HCT116 (cell line): ENCODE measurements around the gene HES1.

Experiments used
- CEBPB ChIP-seq: IDR thresholded peaks from 2 replicates; pipeline ENCODE4 v1.6.1; 2012; ENCODE audit warnings: low read depth
- ELF1 ChIP-seq: IDR thresholded peaks from 2 replicates; pipeline ENCODE4 v1.6.1; 2012; ENCODE audit warnings: low read depth, borderline replicate concordance
- EZH2 ChIP-seq: fragments of 200-600 bp; sonication (generic); IDR thresholded peaks from 2 replicates; pipeline ENCODE4 v1.6.1; 2017; ENCODE audit warnings: antibody characterized with exemption, mixed run types
- EZH2phosphoT487 ChIP-seq: fragments of 200-600 bp; IDR thresholded peaks from 2 replicates; pipeline ENCODE4 v1.6.1; 2018; ENCODE audit warnings: antibody characterized with exemption, borderline replicate concordance
- JUND ChIP-seq: IDR thresholded peaks from 2 replicates; pipeline ENCODE4 v1.6.1; 2012
- POLR2A ChIP-seq: IDR thresholded peaks from 2 replicates; pipeline ENCODE4 v1.7.0; 2011; ENCODE audit warnings: borderline replicate concordance; ENCODE audit not compliant: insufficient read depth, insufficient read length; ENCODE audit errors: extremely low read depth
- POLR2AphosphoS5 ChIP-seq: IDR thresholded peaks from 2 replicates; pipeline ENCODE4 v1.6.1; 2011; ENCODE audit warnings: mild to moderate bottlenecking, low read depth, low read length, moderate library complexity
- SIN3A ChIP-seq: IDR thresholded peaks from 2 replicates; pipeline ENCODE4 v1.6.1; 2012; ENCODE audit warnings: low read depth
- TCF7L2 ChIP-seq: IDR thresholded peaks from 2 replicates; pipeline ENCODE4 v1.7.0; 2011; ENCODE audit warnings: borderline replicate concordance, inconsistent platforms; ENCODE audit not compliant: insufficient read depth, insufficient read length; ENCODE audit errors: extremely low read depth
- YY1 ChIP-seq: IDR thresholded peaks from 2 replicates; pipeline ENCODE4 v1.6.1; 2011; ENCODE audit warnings: low read length, low read depth, moderate library complexity, mild to moderate bottlenecking; ENCODE audit not compliant: insufficient replicate concordance; ENCODE audit errors: extremely low read depth
- ZNF274 ChIP-seq: fragments of 200-500 bp; sonication (Bioruptor generic); IDR thresholded peaks from 2 replicates; pipeline ENCODE4 v1.6.1; 2014; ENCODE audit warnings: mild to moderate bottlenecking, low read depth, low read length, inconsistent platforms
- TF ChIP-seq, protein P1 (sequence below), 3 experiments: fragments of 200-600 bp in 1 of 3; sonication (generic) in 1 of 3; IDR thresholded peaks in 2 of 3; conservative IDR thresholded peaks in 1 of 3; 2 replicates each; pipeline ENCODE4 v1.5.1; 2012 to 2017; ENCODE audit warnings: low read depth in 2 of 3, low read length in 2 of 3, antibody characterized with exemption in 1 of 3, borderline replicate concordance in 1 of 3, control low read depth in 1 of 3, mild to moderate bottlenecking in 1 of 3, mixed read lengths in 1 of 3, mixed run types in 1 of 3, moderate library complexity in 1 of 3; ENCODE audit not compliant: insufficient read depth in 1 of 3
- TF ChIP-seq, protein P2 (sequence below): IDR thresholded peaks from 2 replicates; pipeline ENCODE4 v1.6.1; 2011; ENCODE audit warnings: mild to moderate bottlenecking, low read length, moderate library complexity; ENCODE audit not compliant: insufficient replicate concordance; ENCODE audit errors: extremely low read depth
- TF ChIP-seq, protein P3 (sequence below): IDR thresholded peaks from 2 replicates; pipeline ENCODE4 v1.6.1; 2012; ENCODE audit warnings: low read depth

DNA sequence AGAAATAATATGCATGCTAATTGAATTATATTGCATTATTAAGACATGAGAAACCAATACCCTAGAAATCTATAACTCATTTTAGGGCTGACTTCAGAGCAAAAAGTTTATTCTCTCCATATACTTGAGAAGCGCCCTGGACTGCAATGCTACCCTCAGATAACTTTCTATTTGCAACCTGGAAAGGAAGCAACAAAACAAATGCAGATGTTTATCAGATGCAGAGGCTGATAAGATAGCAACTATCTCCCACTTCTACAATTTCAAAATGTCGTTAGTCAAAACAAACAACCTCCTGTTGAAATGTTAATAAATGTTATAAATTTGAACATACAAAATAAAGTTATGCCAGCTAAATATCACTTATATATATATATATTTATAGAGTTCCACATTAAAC, 34.8 kb downstream of the HES1 start:
- no peak for TF ChIP-seq POLR2AphosphoS5
- TF ChIP-seq EZH2phosphoT487: no peak
- no peak for TF ChIP-seq JUND
- TF ChIP-seq, protein P1, sequence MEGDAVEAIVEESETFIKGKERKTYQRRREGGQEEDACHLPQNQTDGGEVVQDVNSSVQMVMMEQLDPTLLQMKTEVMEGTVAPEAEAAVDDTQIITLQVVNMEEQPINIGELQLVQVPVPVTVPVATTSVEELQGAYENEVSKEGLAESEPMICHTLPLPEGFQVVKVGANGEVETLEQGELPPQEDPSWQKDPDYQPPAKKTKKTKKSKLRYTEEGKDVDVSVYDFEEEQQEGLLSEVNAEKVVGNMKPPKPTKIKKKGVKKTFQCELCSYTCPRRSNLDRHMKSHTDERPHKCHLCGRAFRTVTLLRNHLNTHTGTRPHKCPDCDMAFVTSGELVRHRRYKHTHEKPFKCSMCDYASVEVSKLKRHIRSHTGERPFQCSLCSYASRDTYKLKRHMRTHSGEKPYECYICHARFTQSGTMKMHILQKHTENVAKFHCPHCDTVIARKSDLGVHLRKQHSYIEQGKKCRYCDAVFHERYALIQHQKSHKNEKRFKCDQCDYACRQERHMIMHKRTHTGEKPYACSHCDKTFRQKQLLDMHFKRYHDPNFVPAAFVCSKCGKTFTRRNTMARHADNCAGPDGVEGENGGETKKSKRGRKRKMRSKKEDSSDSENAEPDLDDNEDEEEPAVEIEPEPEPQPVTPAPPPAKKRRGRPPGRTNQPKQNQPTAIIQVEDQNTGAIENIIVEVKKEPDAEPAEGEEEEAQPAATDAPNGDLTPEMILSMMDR (IDR thresholded peaks at IDR 0.05 in 2 of 3, conservative IDR thresholded peaks at IDR 0.05 in 1 of 3; ENCODE audit: borderline replicate concordance in 1 of 3, insufficient read depth in 1 of 3, low read depth in 2 of 3, low read length in 2 of 3): no peak
- TF ChIP-seq TCF7L2: no peak
- no peak for TF ChIP-seq EZH2
- no peak for TF ChIP-seq POLR2A
- no peak for TF ChIP-seq CEBPB
- TF ChIP-seq ZNF274: no peak
- TF ChIP-seq, protein P2, sequence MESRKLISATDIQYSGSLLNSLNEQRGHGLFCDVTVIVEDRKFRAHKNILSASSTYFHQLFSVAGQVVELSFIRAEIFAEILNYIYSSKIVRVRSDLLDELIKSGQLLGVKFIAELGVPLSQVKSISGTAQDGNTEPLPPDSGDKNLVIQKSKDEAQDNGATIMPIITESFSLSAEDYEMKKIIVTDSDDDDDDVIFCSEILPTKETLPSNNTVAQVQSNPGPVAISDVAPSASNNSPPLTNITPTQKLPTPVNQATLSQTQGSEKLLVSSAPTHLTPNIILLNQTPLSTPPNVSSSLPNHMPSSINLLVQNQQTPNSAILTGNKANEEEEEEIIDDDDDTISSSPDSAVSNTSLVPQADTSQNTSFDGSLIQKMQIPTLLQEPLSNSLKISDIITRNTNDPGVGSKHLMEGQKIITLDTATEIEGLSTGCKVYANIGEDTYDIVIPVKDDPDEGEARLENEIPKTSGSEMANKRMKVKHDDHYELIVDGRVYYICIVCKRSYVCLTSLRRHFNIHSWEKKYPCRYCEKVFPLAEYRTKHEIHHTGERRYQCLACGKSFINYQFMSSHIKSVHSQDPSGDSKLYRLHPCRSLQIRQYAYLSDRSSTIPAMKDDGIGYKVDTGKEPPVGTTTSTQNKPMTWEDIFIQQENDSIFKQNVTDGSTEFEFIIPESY: no peak
- TF ChIP-seq, protein P3, sequence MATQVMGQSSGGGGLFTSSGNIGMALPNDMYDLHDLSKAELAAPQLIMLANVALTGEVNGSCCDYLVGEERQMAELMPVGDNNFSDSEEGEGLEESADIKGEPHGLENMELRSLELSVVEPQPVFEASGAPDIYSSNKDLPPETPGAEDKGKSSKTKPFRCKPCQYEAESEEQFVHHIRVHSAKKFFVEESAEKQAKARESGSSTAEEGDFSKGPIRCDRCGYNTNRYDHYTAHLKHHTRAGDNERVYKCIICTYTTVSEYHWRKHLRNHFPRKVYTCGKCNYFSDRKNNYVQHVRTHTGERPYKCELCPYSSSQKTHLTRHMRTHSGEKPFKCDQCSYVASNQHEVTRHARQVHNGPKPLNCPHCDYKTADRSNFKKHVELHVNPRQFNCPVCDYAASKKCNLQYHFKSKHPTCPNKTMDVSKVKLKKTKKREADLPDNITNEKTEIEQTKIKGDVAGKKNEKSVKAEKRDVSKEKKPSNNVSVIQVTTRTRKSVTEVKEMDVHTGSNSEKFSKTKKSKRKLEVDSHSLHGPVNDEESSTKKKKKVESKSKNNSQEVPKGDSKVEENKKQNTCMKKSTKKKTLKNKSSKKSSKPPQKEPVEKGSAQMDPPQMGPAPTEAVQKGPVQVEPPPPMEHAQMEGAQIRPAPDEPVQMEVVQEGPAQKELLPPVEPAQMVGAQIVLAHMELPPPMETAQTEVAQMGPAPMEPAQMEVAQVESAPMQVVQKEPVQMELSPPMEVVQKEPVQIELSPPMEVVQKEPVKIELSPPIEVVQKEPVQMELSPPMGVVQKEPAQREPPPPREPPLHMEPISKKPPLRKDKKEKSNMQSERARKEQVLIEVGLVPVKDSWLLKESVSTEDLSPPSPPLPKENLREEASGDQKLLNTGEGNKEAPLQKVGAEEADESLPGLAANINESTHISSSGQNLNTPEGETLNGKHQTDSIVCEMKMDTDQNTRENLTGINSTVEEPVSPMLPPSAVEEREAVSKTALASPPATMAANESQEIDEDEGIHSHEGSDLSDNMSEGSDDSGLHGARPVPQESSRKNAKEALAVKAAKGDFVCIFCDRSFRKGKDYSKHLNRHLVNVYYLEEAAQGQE: no peak
- TF ChIP-seq ELF1: no peak
- TF ChIP-seq YY1: no peak
- TF ChIP-seq SIN3A: no peak
